ENCODE results near the gene ATOH8. TPM values are rescaled to one million over a fixed set of nuclear protein-coding genes. Genes with fewer than 3 reads are reported as not detected.

The ATOH8 gene
- total RNA-seq, 1 donor from 2014 or later = 1.9 TPM

GRCh38 chr2:85748985-85749875, 4.6 kb upstream of the ATOH8 start:
- Histone ChIP-seq H3K4me1 (ENCODE audit: insufficient read depth, low read length) (peaks cover 14% of the 10 kb centered on the region), H3K79me2 (ENCODE audit: insufficient read depth, low read length) (no peaks in the 10 kb centered on the region), H3K27me3 (ENCODE audit: insufficient read depth, low read length) (peaks cover 17% of the 10 kb centered on the region), H3K4me2 (ENCODE audit: low read length) (no peak overlapping the region), H3K27ac (ENCODE audit: low read depth, low read length) (no peak overlapping the region), H3K4me3 (ENCODE audit: insufficient read depth, low read depth, low read length) (no peak overlapping the region), H2AFZ (ENCODE audit: low read depth, low read length) (no peak overlapping the region), H4K20me1 (ENCODE audit: insufficient read depth, low read length) (no peaks in the 10 kb centered on the region), H3K9ac (ENCODE audit: low read length) (no peak overlapping the region), H3K36me3 (ENCODE audit: insufficient read depth, low read length) (no peaks in the 10 kb centered on the region), H3K9me3 (ENCODE audit: insufficient read depth, low read depth, low read length) (no peaks in the 10 kb centered on the region)
- peaks cover 81% of the 10 kb centered on the region for H3K27me3 Mint-ChIP-seq (ENCODE audit: low read depth, unreplicated experiment)
- H3K9me3 Mint-ChIP-seq (ENCODE audit: unreplicated experiment) = peaks cover 1% of the 10 kb centered on the region
- FAIRE-seq (peak; percentile 71), DNase-seq (ENCODE audit: low read depth) (peak; percentile 59)
- no peak overlapping the region for H3K4me3 Mint-ChIP-seq (ENCODE audit: unreplicated experiment)
- peaks cover 10% of the 10 kb centered on the region for H3K4me1 Mint-ChIP-seq (ENCODE audit: low read depth, unreplicated experiment)
- H3K27ac Mint-ChIP-seq (ENCODE audit: unreplicated experiment) = no peak overlapping the region
- TF ChIP-seq CTCF (IDR thresholded peaks at IDR 0.05; ENCODE audit: insufficient read depth, low read depth, low read length) (no peak), EZH2 (IDR thresholded peaks at IDR 0.05; ENCODE audit: insufficient read depth, low read length) (no peak)
- H3K36me3 Mint-ChIP-seq (ENCODE audit: low read depth, unreplicated experiment) = no peaks in the 10 kb centered on the region

- Mint-ChIP-seq H3K36me3 (ENCODE audit: low read depth, unreplicated experiment) (no peaks in the 10 kb centered on the region), H3K4me3 (ENCODE audit: unreplicated experiment) (no peak overlapping the region), H3K27me3 (ENCODE audit: low read depth, unreplicated experiment) (peaks cover 81% of the 10 kb centered on the region), H3K4me1 (ENCODE audit: low read depth, unreplicated experiment) (peaks cover 6% of the 10 kb centered on the region), H3K27ac (ENCODE audit: unreplicated experiment) (no peak overlapping the region), H3K9me3 (ENCODE audit: unreplicated experiment) (peaks cover 1% of the 10 kb centered on the region)
- H3K9me3 ChIP-seq (ENCODE audit: insufficient read depth, low read depth, low read length) = no peaks in the 10 kb centered on the region
- H3K36me3 ChIP-seq (ENCODE audit: insufficient read depth, low read length) = no peaks in the 10 kb centered on the region
- no peak overlapping the region for H3K9ac ChIP-seq (ENCODE audit: low read length)
- no peak overlapping the region for H3K27ac ChIP-seq (ENCODE audit: low read depth, low read length)
- TF ChIP-seq EZH2 (IDR thresholded peaks at IDR 0.05; ENCODE audit: insufficient read depth, low read length) = no peak
- peak; percentile 78 for TF ChIP-seq CTCF (IDR thresholded peaks at IDR 0.05; ENCODE audit: insufficient read depth, low read depth, low read length)
- no peak overlapping the region for H2AFZ ChIP-seq (ENCODE audit: low read depth, low read length)
- H3K4me2 ChIP-seq (ENCODE audit: low read length) = no peak overlapping the region
- peak; percentile 50 for FAIRE-seq
- peaks cover 17% of the 10 kb centered on the region for H3K27me3 ChIP-seq (ENCODE audit: insufficient read depth, low read length)
- H3K79me2 ChIP-seq (ENCODE audit: insufficient read depth, low read length) = peaks cover 9% of the 10 kb centered on the region
- no peak for DNase-seq (ENCODE audit: low read depth)
- H3K4me1 ChIP-seq (ENCODE audit: insufficient read depth, low read length) = peaks cover 12% of the 10 kb centered on the region
- peaks cover 8% of the 10 kb centered on the region for H4K20me1 ChIP-seq (ENCODE audit: insufficient read depth, low read length)
- H3K4me3 ChIP-seq (ENCODE audit: insufficient read depth, low read depth, low read length) = no peak overlapping the region
These were observed 2.9 kb upstream of the ATOH8 start for GRCh38 chr2:85750587-85751575.
